Jurkat, Clone E6-1 (cell line): Measurements from ENCODE around the gene RXRB. TPM values are rescaled to one million over a fixed set of nuclear protein-coding genes. Genes with fewer than 3 reads are reported as not detected.
A peak's percentile ranks its signal among the peaks of the same experiment; 100 is the strongest.
"Not testable (repeated sequence)": the region's sequence is repeated elsewhere in the genome, so short reads cannot be mapped to it uniquely, and the experiment has no call there.

Experiments used
- DNase-seq: peaks from one replicate; pipeline ENCODE4 v3.0.0-alpha.2; 2011; ENCODE audit warnings: low read depth, low spot score
- H3K4me3 ChIP-seq: 2 replicates; pipeline ENCODE4 v1.5.1; 2011; ENCODE audit warnings: mild to moderate bottlenecking, low read length, control low read depth, moderate library complexity
- polyA plus RNA-seq: library from polyadenylated mRNA; unstranded; fragments of >200 nt; gene quantifications from one replicate; pipeline ENCODE4 v1.2.1, GENCODE V29; 2012; ENCODE audit warnings: missing spikeins; ENCODE audit not compliant: insufficient read length, insufficient read depth

RXRB gene
- polyA plus RNA-seq: 45.5 TPM

DNA sequence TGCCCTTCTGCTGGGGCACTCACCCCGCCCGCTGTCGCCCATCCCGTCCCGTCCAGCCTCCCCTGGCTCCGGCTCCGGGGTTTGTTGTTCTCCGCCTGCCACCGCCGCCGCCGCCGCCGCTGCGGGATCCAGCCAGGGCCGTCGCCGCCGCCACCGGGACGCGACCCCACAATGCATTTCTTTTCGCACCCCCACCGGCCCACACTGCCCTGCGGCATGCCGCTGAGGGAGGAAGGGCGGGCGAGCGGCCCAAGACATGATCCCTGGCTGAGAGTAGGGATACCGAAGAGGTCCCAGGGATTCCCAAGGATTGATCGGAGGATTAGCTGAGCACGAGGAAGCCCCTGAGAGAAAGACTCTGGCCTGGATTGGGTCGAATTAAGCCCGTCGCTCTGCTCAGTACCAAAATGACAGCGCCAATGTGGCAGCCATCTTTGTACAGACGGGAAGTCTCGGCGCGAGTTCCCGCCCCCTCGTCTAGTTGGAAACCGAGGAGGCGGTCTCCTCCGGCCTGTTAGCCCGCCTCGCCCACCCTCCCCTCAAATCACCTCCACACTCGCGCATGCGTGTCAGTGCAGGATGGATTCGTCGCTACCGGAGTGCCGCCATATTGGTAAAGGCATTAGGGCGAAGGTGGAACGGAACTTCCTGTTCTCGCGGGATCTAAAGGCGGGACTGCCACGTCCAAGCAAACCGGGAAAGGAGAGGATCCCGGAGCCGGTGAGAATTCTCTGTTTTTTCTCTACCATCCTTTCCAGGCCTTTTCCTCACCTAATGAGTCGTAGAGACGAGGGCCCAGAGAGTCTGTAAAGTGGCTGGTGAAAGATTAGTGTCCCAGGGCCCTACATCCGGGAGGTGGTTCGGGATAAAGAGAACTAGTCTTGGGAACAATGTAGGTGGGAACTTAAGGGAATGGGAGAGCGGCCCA, at the start of gene RXRB, which contains the start of gene SLC39A7:
TSS of gene RXRB (minus strand) at position 447 of the 928 bp plus-strand sequence. CDS start at position 258, 189 bp downstream.
TSS of gene SLC39A7 (plus strand) at position 649 of the 928 bp plus-strand sequence. CDS start 379 bp downstream, outside the sequence.
- peak within 1 kb of the TSS; percentile 100 for H3K4me3 ChIP-seq
- DNase-seq: peak; percentile 99

DNA sequence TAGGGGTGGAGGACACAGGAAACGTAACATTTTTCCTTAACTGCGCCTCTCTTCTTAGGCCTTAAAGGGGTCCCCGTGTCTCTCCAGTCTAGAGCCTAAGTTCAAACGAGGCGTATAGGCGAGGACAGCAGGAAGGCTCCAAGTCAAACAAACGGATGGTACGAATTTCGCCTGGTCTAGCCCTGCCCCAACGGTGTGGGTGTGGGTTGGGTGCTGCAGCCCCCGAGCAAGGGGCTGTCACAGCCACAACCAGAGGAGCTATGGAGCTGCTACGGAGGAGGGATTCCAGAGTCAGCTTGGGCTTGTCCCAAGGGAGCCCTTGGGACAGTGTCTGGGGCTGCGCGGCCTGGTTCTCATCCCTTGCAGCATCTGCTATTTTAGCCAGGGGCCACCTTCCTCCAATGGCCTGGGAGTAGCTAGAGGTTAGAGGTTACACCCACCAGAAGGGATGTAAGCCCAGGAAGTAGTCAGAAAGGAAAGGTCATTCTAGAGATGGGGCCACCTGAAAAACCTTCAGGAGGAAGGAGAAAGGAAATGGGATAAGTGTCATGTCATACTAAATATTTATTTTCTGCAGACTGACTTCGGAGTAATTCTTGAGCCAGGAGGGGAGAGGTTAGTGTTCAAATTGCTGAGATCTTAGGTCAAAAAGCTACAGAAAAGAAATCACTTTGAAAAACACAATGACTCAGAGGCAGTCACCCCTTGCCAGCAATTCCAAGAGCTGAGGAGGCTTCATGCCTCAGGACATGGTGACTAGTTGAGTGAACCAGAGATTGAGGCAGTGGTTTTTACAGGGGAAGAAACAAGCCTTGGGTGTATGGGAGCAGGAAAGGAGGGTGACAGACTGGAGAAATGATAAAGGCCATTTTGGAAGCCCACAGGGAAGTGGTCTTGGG, 49.5 kb upstream of the RXRB start:
- peak overlapping the region; percentile 74 for H3K4me3 ChIP-seq
- DNase-seq: no peak

DNA sequence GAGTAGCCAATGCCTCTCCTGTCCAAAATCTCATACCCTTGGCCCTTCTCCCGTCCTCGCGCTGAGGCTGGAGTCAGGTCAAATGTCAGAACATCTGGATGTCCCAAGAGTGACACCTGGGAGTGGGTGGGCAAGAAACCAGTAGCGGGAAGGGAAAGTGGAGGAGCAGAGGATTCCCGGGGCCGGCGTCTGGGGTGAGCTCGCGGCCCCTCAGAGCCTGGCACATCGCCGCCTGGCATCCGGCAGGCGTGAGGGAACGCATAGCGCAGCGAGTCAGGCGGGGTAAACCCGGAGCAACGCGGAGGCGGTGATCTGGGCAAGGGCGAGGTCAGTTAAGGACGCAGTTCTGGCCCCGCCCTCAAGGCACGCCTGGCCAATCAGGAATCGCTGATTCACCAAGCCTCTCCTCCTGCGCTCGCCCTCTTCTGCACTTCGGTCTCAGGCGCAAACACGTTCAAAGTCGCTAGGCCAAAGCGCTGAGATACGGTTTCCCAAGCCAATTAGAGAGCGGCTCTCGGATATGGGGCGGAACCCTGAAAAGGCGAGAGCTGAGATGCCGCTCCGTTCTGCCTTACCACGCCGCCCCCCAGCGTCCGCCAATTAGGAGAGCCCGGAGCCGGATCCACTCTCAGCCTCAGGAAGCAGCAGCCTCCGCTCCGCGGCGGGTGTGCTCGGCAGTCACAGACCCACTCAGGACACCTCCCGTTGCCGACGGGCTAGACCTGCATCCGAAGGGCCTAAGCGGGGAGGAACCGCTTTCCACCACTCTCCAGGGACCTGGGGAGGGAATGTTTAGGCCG, 48.7 kb upstream of the RXRB start:
- DNase-seq: peak; percentile 99

DNA sequence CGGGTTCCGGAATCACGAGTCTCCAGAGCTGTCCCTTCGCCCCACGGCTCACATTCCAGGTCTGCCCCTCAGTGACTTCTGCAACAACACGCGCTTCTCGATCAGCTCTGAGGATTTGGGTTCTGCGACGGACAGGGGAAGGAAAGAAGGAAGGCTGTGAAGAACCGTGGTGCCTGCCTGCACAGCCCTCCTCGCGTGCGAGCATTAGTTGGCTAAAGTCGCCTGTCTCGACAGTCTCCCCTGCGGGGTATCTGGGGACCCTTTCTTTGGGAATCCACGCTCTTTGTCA, 48.1 kb upstream of the RXRB start:
- H3K4me3 ChIP-seq: peak overlapping the region; percentile 74
- no peak for DNase-seq

More for the DNA sequence above, 48.7 kb upstream of the RXRB start:
- H3K4me3 ChIP-seq: peak overlapping the region; percentile 74

DNA sequence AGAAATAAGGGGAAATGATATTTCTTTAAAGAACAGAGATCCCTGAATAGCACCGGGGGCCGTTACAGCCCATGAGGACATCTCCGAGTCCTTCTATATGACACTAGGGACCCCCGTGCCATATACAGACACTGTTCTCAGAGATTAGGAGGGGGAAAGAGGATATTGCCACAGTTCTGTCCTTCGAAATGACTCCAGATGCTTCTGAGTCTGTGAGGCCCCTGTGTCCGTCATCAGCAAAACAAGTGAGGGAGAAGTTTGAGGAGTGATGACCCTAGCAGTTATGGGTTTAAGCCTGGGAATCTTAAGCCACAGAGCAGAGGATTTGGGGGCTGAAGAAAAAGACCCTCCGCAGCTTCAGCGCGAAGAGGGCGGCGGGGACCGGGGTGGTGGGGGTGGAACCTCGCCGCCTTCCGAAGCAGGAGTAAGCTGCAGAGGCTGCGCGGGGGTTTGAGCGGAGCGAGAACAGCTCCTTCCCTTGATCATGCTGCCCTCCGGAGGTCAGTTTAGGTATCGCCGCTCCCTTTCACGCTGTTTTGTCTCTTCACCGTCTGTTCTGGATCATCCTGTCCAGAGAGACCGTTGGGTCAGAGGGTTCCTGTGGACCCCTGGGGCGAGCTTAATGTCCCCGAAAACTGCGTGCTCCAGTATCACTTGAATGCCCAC, 47.6 kb upstream of the RXRB start:
- peak overlapping the region; percentile 74 for H3K4me3 ChIP-seq
- DNase-seq: peak; percentile 88

DNA sequence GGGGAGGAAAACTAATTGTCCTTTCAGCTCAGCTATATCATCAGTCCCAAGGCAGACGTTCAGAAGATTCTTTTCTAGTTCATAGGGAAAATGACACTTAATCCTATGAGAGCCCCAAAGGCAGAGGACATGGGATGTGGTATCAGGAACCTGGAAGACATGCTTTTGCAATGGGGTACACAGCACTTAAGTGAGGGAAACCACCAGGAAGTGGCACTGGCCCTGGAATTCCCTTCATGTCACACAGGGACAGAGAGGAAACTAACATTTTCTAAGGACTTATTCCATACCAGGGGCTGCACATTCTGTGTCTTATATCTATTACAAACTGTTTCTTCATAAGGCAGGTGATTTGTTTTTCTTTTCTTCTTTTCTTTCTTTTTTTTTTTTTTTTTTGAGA, 43.0 kb upstream of the RXRB start:
- no peak for DNase-seq
- no peak overlapping the region for H3K4me3 ChIP-seq

DNA sequence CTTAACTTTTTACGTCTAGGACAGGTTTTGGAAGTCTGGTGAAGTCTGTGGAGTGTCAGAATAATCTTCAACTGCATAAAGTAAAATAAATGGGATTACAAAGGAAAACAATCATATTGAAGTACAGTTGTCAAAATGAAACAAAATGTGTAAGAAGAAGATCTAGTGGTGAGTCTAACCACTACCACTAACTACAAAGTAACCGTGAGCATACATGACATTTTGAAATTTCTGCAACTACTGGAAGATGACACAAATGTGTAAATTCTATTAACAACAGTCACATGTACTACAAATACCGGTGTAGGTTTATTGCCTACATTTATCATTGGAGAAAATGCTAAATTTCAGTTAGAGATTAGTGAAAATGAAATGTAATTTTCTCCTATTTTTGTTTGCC, 41.5 kb upstream of the RXRB start:
- H3K4me3 ChIP-seq: no peak overlapping the region
- DNase-seq: no peak

DNA sequence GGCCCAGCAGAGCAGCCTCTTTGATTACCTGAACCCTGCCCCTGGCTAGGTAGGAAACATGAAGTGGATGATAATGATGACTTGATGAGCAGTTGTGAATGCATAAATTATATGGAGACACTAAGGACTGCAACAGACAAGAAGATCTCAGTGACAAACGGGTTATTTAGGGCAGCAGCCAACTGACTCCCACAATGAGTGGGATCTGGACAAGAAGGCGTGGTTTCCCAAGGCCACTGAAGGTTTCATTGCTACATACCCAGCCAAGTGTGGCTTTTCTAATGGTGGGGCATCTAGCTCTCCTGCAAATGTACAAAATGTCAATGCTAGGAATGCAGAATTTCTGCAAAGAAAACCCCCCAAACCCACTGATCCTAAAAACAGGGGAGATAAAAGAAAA, 37.3 kb upstream of the RXRB start:
- DNase-seq: no peak
- no peak overlapping the region for H3K4me3 ChIP-seq

DNA sequence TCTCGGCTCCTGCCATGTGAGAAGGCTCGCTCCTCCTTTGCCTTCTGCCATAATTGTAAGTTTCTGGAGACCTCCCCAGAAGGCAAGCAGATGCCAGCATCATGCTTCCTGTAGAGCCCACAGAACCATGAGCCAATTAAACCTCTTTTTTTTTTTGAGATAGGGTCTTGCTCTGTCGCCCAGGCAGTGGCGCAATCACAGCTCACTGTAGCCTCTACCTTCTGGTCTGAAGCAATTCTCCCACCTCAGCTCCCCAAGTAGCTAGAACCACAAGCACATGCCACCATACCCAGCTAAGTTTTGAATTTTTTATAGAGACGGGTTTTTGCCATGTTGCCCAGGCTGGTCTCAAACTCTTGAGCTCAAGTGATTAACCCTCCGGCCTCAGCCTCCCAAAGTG, 36.4 kb upstream of the RXRB start:
- no peak for DNase-seq
- H3K4me3 ChIP-seq: no peak overlapping the region

DNA sequence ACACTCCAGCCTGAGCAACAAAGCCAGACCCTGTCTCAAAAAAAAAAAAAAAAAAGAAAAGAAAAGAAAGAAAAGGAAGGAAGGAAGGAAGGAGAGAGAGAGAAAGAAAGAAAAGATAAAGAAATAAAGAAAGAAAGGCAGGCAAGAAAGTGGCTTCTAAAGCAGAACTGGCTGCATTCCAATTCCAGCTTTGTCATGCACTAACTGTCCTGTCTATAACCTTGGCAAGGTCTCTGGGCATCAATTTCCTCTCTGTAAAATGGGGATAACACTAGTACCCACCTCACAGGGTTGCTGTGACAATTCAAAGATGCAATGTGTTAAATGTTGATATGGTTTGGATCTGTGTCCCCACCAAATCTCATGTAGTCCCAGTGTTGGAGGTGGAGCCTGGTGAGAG, 35.9 kb upstream of the RXRB start:
- H3K4me3 ChIP-seq: no peak overlapping the region
- no peak for DNase-seq

DNA sequence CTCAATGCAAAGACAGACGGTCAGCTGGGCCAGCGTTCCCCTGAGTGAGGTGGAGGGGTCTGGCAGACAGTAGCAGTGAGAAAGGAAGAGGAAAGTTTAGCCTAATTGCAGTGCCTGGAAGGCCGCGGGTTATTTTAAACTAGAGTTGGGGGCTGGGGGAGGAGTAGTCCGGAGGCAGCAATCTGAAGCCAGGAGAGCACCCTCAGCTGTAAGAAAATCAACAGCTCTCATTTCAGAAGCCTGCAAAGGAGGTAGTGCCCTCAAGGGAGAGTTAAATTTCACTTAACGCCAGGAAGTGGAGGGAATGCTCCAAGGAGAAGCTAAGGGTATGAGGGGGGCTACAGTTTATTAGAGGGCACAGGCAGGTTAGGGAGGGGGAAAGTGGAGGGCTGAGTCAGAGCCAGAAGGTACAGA, 34.8 kb upstream of the RXRB start:
- H3K4me3 ChIP-seq: no peak overlapping the region
- no peak for DNase-seq

DNA sequence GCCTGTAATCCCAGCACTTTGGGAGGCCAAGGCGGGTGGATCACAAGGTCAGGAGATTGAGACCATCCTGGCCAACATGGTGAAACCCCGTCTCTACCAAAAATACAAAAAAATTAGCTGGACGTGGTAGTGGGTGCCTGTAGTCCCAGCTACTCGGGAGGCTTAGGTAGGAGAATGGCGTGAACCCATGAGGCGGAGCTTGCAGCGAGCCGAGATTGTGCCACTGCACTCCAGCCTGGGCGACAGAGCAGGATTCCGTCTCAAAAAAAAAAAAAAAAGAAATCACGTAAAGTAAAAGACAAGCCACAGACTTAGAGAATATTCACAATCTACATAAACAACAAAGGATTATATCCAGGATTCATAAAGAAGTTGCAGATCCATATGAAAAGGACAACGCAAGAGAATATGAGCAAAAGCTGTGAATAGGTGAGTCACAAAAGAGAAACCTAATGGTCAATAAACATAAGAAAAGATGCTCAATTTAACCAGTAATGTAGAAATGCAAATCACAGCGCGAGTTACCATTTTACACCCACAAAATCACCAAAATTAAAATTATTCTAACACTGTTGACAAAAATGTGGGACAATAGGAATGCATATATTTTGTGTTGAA, 26.1 kb upstream of the RXRB start:
- DNase-seq, H3K4me3 ChIP-seq: not testable (repeated sequence)

DNA sequence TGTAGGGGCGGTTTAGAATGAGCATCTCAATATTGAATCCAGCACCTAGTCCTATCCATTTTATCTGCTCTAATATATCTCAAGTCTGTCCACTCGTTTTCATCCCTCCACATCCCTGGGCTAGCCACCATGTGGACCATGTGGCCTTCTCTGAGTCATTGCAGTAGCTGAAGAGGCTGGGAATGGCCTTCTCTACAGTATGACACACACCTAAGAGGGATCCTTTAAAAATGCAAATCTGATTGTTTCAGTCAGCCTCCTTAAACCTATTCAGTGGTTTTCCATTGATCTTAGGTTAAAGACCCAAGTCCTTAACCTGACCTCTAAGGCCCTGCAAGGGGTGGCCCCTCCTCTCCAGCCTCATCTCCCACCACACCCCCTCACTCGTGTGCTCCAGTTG, 17.2 kb upstream of the RXRB start:
- no peak overlapping the region for H3K4me3 ChIP-seq
- no peak for DNase-seq

DNA sequence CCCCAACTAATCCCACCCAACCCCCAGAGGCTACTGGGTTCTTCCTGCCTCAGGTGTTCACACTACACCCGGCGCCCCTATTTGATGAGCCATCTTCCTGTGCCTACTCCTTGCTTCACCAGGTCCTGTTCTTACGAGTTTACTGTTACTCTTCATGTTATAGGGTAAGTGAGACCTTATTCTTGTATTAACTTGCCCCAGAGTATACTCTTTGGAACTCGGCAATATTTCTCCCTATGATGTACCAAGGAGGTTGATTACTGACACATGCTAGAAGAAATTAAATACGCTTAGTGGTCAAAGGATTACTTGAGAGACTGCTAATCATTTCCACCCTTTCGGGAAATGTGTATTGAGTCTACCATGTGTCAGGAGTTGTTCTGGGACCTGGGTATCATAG, 16.8 kb upstream of the RXRB start:
- DNase-seq: no peak
- no peak overlapping the region for H3K4me3 ChIP-seq

DNA sequence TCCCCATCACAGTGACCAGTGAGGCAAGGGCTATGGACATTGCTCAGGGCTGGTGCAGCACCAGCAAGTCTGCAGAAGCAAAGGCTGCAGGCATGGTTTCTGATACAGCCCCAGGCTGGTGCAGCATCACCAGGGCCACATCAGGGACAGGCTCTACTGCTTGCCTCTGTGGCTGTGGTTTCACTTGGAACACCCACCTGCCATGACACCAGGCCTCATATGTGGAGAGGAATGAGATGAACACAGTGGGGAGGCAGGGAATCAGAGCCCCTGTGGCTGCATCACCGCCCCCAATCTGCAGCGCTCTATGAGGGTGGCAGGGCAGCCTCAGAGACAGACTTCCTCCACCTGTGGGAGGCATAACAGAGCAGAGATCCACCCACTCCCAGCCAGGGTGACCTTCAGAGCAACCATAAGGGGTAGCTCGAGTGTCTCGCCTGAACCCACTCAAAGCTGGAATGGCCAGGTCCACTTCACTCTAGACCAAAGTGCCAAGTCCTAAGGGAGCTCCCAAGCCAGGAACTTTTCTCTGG, 15.7 kb upstream of the RXRB start:
- DNase-seq: no peak
- H3K4me3 ChIP-seq: no peak overlapping the region

DNA sequence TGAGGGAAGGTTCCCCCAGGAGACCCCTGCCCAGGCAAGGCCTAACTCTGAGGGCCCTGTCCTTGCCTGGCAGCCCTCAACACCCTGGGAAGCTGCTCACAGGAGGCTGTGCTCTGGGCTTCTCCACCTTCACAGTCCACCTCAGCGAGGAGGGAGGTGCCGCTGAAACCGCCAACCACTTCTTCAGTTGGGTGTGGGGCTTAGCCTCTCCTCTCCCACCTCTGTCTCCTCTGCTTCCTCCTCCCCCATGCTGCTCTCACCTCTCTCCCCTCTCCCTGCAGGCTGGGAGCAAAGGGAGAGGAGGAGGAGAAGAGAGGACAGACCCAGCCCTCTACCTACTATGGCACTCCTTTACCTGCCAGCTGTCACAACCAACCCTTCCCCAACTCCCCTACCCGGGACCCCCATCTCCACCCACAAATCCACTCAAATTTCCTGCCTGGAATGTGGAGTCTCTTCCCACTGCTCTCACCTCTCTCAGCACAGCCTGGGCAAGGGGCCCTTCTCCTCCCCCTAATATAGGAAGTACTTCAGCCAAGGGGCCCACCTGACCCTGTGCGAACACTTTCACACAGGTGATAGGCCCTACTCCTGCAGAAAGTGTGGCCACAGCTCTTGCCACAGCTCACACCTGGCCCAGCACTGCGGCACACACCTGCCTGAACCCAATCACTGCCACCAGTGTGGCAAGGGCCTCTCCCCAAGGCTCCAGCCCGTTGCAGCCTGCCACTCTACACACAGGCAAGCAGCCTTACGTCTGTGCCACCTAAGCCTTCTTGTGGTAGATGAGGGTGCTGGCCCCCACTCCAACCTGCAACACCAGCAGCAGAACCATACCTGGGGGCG, 15.0 kb upstream of the RXRB start:
- no peak overlapping the region for H3K4me3 ChIP-seq
- no peak for DNase-seq

DNA sequence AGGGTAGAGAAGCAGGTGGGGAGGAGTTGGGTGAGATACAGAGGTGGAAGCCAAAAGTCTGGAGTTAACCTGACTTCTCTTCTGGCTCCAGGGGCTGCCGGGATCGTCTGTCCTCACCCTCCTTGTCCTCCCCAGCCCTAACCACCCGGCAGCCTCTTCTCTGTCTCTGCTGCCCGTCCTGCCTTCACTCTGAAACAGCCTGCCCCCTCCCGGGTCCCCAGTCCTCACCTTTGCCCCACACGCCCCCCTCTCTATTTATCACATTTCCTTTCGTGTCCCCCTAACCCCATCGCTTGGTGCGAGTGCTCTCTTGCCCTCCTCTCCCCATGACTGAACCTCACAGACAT, 13.5 kb upstream of the RXRB start:
- no peak overlapping the region for H3K4me3 ChIP-seq

More for the DNA sequence above, 13.5 kb upstream of the RXRB start:
- no peak for DNase-seq
